ENCODE data around the gene ATP10B.

DNA sequence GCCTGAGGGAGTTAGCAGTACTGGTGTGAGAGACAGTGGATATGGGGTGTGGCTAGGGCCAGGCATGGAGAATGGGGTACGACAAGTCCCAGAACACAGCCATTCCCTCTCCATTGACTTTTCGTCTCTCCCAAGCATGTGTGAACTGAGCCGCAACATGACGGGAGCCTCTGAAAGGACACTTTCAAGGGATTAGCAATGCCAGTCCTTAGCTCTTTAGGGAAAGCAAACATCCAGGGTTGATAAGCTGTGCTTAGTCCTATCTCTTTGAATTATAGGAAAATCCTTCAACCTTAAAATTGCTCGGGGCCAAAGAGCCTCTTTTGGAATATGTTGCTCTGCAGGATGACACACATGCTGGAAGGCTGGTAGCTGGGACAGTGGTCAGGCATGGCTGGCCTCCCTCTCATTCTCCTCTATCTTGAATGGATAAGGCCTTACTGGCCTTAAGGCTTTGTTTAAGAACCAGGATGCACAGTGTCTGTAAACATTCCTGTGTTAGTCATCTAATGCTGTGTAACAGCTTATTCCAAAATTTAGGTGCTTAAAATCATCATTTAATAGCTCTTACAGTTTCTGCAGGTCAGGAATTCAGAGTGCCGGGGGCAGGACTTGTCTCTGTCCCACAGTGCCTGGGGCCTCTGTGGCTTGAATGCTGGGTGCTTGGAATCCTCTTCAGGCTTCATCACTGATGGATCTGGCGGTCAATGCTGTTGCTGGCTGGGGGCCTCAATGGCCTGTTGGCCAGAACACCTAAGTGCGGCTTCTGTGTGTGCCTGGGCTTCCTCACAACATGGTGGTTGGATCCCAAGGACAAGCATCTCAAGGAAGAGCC, 335.1 kb downstream of the ATP10B start:
- TF ChIP-seq NFRKB (IDR thresholded peaks at IDR 0.05) = no peak
- TF ChIP-seq TARDBP (IDR thresholded peaks at IDR 0.05) = no peak
- TF ChIP-seq HDGF (IDR thresholded peaks at IDR 0.05; ENCODE audit: borderline replicate concordance) = no peak
- no peak for TF ChIP-seq SP1 (IDR thresholded peaks at IDR 0.05)
- no peak for TF ChIP-seq CTBP1 (IDR thresholded peaks at IDR 0.05; ENCODE audit: borderline replicate concordance)
- TF ChIP-seq ZNF384 (IDR thresholded peaks at IDR 0.05) = no peak
- no peak for TF ChIP-seq FOXA1 (IDR thresholded peaks at IDR 0.05)
- TF ChIP-seq FOXK2 (IDR thresholded peaks at IDR 0.05) = no peak
- TF ChIP-seq LEF1 (IDR thresholded peaks at IDR 0.05; ENCODE audit: borderline replicate concordance) = no peak

Measured in HEK293T (cell line).